HCT116 (cell line): ENCODE results near the gene LINGO4.

Source experiments
- CTCF ChIP-seq, 3 experiments: fragments of 200-600 bp in 1 of 3; sonication (generic) in 1 of 3; IDR thresholded peaks in 2 of 3; conservative IDR thresholded peaks in 1 of 3; 2 replicates each; pipeline ENCODE4 v1.5.1; 2012 to 2017; ENCODE audit warnings: low read depth in 2 of 3, low read length in 2 of 3, antibody characterized with exemption in 1 of 3, borderline replicate concordance in 1 of 3, control low read depth in 1 of 3, mild to moderate bottlenecking in 1 of 3, mixed read lengths in 1 of 3, mixed run types in 1 of 3, moderate library complexity in 1 of 3; ENCODE audit not compliant: insufficient read depth in 1 of 3
- EZH2 ChIP-seq: fragments of 200-600 bp; sonication (generic); IDR thresholded peaks from 2 replicates; pipeline ENCODE4 v1.6.1; 2017; ENCODE audit warnings: antibody characterized with exemption, mixed run types
- EZH2phosphoT487 ChIP-seq: fragments of 200-600 bp; IDR thresholded peaks from 2 replicates; pipeline ENCODE4 v1.6.1; 2018; ENCODE audit warnings: antibody characterized with exemption, borderline replicate concordance
- FOSL1 ChIP-seq: IDR thresholded peaks from 2 replicates; pipeline ENCODE4 v1.6.1; 2012; ENCODE audit warnings: low read depth
- JUND ChIP-seq: IDR thresholded peaks from 2 replicates; pipeline ENCODE4 v1.6.1; 2012
- MAX ChIP-seq: IDR thresholded peaks from 2 replicates; pipeline ENCODE4 v1.6.1; 2012
- POLR2A ChIP-seq: IDR thresholded peaks from 2 replicates; pipeline ENCODE4 v1.7.0; 2011; ENCODE audit warnings: borderline replicate concordance; ENCODE audit not compliant: insufficient read depth, insufficient read length; ENCODE audit errors: extremely low read depth
- RAD21 ChIP-seq: IDR thresholded peaks from 2 replicates; pipeline ENCODE4 v1.6.1; 2012; ENCODE audit warnings: low read depth, mild to moderate bottlenecking
- REST ChIP-seq: IDR thresholded peaks from 2 replicates; pipeline ENCODE4 v1.6.1; 2012; ENCODE audit warnings: low read depth
- SP1 ChIP-seq: IDR thresholded peaks from 2 replicates; pipeline ENCODE4 v1.6.1; 2012; ENCODE audit warnings: low read depth
- ZBTB33 ChIP-seq: IDR thresholded peaks from 2 replicates; pipeline ENCODE4 v1.6.1; 2011; ENCODE audit warnings: mild to moderate bottlenecking, low read length, moderate library complexity; ENCODE audit not compliant: insufficient replicate concordance; ENCODE audit errors: extremely low read depth
- ZFX ChIP-seq: fragments of 450-650 bp; IDR thresholded peaks from 2 replicates; pipeline ENCODE4 v1.6.1; 2017

DNA sequence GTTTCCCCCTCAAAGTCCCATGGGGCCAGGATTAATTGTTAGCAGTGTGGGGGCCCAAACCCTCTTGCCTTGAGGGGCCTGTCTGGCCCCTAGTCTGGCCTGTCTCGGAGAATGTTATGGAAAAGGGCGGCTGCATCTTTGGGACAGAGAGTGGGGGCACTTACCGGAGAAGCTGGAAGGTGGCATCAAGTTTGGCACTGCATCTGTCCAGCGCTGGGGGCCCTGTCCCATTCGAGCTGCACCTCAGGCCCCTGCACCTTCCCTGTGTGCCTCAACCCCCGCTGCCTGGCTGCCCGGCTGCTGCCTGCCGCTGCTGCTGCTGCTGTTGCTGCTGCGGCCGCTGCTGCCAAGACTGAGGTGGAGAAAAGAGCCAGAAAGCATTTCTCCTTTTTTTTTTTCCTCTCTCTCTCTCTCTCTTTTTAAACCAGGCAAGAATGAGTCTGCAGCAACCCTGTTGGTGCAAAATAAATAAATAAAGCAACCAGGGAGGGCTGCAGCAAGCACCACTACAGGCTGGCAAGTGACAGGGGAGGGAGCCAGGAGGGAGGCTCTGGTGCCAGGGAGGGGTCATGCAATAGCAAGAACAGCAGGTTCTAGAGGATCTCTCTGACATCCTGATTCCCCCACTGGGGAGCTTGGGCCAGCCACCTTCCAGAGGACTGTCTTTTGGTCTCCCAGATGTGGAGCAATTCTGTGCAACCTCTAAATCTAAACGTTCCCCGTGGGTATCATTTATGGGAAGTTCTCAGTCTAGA, at the start of gene LINGO4:
- TF ChIP-seq ZBTB33 (no peak), SP1 (no peak), CTCF (IDR thresholded peaks at IDR 0.05 in 2 of 3, conservative IDR thresholded peaks at IDR 0.05 in 1 of 3; ENCODE audit: borderline replicate concordance in 1 of 3, insufficient read depth in 1 of 3, low read depth in 2 of 3, low read length in 2 of 3) (no peak), EZH2 (no peak), EZH2phosphoT487 (no peak), RAD21 (no peak), JUND (no peak), POLR2A (no peak), FOSL1 (no peak), MAX (no peak), REST (no peak), ZFX (no peak)
